Thyroid gland (tissue), 4 donors: ENCODE results near the gene CTDNEP1.

ENCODE experiments used
- POLR2A ChIP-seq, 2 donors: fragments of 450-650 bp; IDR thresholded peaks; one replicate each; pipeline ENCODE4 v1.6.1; 2017; ENCODE audit warnings: antibody characterized with exemption in 2 of 2, mild to moderate bottlenecking in 2 of 2, moderate library complexity in 1 of 2
- TF ChIP-seq, protein P1 (sequence below), 6 experiments: fragments of 200-600 bp in 3 of 6; fragments of 450-650 bp in 3 of 6; sonication (generic) in 3 of 6; IDR thresholded peaks; one replicate each; pipeline ENCODE4 v1.5.1; 2016 to 2019; ENCODE audit warnings: antibody characterized with exemption in 6 of 6, mild to moderate bottlenecking in 2 of 6, inconsistent platforms in 1 of 6, moderate library complexity in 1 of 6

DNA sequence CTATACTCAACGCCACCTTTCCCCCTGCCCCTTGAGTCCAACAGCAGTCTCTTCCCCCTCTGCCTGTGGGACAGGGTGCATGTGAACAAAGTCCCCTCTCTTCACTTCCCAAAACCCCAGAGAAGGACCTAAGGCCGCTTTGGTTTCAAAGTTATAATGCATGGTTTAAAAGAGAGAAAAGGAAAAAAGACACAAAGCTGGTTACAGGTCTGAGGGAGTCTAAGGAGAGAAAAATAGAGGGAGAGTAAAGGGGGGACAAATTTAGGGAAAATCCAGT lies 8.1 kb downstream of the CTDNEP1 start:
- TF ChIP-seq, protein P1, sequence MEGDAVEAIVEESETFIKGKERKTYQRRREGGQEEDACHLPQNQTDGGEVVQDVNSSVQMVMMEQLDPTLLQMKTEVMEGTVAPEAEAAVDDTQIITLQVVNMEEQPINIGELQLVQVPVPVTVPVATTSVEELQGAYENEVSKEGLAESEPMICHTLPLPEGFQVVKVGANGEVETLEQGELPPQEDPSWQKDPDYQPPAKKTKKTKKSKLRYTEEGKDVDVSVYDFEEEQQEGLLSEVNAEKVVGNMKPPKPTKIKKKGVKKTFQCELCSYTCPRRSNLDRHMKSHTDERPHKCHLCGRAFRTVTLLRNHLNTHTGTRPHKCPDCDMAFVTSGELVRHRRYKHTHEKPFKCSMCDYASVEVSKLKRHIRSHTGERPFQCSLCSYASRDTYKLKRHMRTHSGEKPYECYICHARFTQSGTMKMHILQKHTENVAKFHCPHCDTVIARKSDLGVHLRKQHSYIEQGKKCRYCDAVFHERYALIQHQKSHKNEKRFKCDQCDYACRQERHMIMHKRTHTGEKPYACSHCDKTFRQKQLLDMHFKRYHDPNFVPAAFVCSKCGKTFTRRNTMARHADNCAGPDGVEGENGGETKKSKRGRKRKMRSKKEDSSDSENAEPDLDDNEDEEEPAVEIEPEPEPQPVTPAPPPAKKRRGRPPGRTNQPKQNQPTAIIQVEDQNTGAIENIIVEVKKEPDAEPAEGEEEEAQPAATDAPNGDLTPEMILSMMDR (IDR thresholded peaks at IDR 0.05), result no peak
- TF ChIP-seq POLR2A (IDR thresholded peaks at IDR 0.05), result no peak
